ENCODE data around the gene CNOT11.
"Not testable (repeated sequence)": the region's sequence is repeated elsewhere in the genome, so short reads cannot be mapped to it uniquely, and the experiment has no call there.

CNOT11 gene

GRCh38 chr2:101252408-101253012 is at the start of gene CNOT11:
Gene CNOT11 (plus strand): TSS chr2:101252886. CDS start chr2:101252965, 79 bp downstream.
- peak; percentile 91 for DNase-seq

- DNase-seq: no peak
Measured at GRCh38 chr2:101204400-101205115, 48.1 kb upstream of the CNOT11 start.

DNA sequence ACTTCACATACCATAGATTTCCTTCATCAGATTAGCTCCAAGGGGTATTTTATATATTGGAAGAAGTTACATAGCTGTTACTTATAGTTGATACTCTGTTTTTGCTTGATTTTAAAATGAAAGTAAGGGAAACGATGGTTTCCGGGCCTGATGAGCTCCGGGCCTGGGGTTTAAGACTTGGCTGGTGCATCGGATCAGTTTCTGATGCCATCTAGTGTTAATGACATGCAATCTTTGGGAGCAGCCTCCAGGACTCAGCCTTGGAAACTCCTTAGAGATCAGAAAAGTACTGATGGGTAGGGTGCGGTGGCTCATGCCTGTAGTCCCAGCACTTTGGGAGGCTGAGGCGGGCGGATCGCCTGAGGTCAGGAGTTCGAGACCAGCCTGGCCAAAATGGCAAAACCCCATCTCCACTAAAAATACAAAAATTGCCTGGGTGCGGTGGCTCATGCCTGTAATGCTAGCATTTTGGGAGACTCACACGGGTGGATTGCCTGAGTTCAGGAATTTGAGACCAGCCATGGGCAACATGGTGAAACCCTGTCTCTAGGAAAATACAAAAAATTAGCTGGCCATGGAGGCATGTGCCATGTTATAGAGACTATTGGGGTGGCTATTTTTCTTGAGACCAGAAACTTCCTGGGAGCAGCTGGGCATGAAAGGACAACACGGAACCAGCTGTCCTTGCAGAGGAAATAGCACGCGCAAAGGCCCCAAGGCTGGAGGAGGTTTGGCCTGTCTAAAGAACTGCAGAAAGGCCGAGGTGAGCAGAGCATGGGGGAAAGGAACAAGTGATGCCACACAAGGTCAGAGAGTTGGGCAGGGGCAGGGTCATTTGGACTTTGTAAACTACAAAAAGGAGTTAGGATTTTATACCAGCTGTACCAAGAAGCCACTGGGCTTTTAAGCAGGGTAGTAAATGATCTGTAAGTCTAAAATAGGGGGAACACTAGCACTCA is 46.9 kb upstream of the CNOT11 start:
- DNase-seq: peak; percentile 46

- no peak for DNase-seq
Measured at GRCh38 chr2:101208830-101209229, 43.9 kb upstream of the CNOT11 start.

GRCh38 chr2:101219246-101219645 is 33.4 kb upstream of the CNOT11 start:
- DNase-seq: no peak

- not testable (repeated sequence) for DNase-seq
Measured at GRCh38 chr2:101220091-101220490, 32.6 kb upstream of the CNOT11 start.

DNA sequence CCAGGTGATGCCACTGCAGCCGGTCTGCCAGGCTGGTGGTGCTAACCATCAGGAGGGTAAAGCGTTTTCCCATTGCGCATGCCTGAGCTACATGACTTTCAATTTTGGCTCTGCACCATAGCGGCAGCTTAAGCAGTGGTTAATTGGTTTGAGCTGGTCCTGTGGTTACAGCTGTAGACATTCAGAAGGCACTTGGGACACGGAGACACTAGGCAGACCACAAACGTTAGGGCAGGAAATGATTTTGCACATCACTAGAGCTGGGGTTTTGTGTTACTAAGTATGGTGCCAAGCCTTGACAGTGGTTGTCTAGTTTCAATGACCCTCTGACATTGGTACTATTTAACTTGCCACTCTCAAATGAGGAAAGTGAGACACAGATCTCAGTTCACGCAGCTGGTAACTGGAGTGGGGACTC is 28.9 kb upstream of the CNOT11 start:
- DNase-seq: no peak

- DNase-seq: no peak
Measured at GRCh38 chr2:101230541-101231001, 22.1 kb upstream of the CNOT11 start.

DNA sequence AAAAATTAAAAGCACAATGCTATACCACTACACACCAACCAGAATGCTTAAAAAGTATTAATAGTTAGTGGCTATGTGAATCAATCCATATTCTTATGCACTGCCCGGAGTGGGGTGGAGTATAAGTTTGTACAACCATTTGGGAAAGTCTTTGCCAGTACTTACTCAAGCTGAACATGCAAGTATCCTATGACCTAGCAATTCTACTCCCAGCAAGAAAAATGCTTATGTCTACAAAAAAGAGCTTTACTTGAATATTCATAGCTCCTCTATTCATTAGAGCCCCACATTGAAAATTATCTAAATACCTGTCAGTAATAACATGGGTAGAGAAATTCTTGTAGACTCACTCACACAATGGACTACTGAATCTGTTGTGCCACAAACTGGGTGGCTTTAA is 21.4 kb upstream of the CNOT11 start:
- no peak for DNase-seq

DNA sequence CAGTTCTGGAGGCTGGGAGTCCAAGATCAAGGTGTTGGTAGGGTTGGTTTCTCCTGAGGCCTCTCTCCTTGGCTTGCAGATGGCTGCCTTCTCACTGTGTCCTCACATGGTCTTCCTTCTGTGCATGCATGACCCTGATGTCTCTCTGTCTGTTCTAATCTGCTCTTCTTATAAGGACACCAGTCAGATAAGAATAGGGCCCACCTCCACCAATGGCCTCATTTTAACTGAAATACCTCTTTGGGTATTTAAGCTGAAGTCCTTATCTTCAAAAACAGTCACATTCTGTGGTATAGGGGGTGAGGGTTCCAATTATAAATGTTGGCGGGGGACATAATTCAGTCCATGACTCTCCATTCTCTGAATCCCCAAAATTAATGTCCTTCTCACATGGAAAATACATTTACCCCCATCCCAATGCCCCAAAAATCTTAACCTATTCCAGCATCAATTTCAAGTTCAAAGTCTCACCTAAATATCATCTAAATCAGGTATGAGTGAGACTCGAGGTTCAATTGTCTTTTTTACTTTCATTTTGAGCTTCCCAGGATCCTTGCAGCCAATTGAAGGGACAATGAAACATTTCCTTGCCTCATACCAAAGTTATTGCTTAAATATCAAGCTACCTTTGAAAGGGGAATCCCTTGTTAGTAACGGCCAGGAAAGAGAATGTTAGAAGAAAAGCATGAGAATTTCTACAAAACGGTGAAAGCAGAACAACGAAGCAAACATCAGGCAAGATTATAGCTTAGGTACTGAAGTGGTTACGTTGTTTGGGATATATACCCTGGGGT is 20.6 kb upstream of the CNOT11 start:
- no peak for DNase-seq

GRCh38 chr2:101232770-101233169 is 19.9 kb upstream of the CNOT11 start:
- DNase-seq: no peak

- no peak for DNase-seq
Measured at GRCh38 chr2:101234169-101234938, 18.3 kb upstream of the CNOT11 start.

GRCh38 chr2:101235956-101236355 is 16.7 kb upstream of the CNOT11 start:
- not testable (repeated sequence) for DNase-seq

- not testable (repeated sequence) for DNase-seq
Measured at GRCh38 chr2:101237944-101238343, 14.7 kb upstream of the CNOT11 start.

DNA sequence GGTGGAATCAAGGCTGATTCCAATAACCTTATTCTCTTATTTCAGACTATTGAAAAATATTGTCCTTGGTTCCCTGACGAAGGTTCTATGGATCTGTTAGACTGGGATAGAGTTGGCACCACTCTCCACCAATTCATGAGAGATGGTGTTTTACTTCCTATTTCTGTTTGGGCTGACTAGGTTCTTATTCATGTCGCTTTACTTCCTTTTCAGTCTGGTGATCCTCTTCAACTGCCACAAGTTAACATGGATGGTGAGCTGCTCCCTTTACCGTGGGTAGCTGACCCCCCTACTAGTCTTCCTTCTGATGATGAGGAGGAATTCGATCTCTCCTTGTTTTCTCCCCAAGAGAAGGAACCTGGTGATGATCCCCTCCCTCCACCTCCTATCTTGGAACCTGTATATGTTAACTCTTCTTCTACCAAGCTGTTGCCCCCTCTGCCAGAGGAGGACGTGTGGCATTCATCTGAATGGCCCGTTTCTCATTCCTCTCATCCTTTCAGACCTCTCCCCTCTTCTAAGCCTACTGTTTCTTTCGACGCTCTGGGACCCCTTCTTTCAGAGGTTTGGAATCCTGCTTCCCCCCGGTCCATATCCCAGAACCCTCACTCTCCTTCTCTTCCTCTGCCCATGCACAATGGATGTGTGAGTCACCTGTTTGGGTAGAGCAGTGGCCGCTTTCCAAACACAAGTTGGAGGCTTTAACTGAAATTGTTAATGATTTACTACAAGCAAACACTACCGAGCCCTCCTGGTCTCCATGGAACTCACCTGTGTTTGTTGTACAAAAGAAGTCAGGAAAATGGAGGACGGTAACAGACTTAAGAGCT is 13.5 kb upstream of the CNOT11 start:
- DNase-seq: no peak

DNA sequence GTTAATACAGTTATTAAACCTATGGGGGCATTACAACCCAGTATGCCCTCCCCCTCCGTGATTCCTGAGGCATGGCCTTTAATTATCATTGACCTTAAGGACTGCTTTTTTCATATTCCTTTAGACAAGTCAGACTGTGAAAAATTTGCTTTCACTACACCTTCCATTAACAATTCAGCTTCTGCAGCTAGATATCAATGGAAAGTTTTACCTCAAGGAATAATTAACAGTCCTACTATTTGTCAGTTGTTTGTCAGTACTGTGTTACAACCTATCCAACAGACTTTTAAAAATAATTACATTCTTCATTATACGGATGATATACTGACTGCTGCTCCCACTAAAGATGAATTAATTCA is 12.9 kb upstream of the CNOT11 start:
- DNase-seq: not testable (repeated sequence)

- not testable (repeated sequence) for DNase-seq
Measured at GRCh38 chr2:101240694-101241093, 12.0 kb upstream of the CNOT11 start.

DNA sequence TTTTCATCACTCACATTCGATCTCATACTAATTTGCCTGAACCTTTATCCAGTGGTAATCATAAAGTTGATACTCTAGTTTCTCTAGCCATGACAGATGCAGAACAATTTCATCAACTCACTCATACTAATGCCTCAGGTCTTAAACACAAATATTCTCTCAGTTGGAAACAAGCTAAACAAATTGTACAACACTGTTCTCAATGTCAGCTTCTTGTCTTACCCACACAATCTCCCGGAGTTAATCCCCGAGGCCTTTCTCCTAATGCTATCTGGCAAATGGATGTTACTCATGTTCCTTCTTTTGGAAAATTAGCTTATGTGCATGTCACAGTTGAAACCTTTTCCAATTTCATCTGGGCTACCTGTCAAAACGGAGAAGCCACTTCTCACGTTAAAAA is 11.5 kb upstream of the CNOT11 start:
- no peak for DNase-seq

DNA sequence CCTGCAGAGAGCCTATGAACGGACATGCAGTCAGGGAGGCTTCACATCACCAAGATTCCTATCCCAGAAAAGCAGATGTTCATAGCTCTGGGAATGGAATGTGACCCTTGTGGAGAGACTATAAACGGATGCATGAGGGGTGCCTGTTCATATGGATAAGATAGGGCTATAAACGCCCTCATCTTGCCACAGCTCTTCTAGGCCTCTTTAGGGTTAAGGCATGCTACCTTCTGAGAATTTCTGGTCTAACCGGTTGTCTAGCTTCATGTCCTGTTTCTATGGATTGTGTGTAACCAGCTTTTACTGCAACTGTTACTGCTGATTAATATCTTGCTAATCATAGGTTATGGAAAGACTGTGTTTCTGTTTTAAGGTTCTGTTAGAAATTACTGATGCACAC is 8.3 kb upstream of the CNOT11 start:
- DNase-seq: not testable (repeated sequence)

GRCh38 chr2:101244899-101245298 is 7.8 kb upstream of the CNOT11 start:
- DNase-seq: not testable (repeated sequence)

- not testable (repeated sequence) for DNase-seq
Measured at GRCh38 chr2:101245468-101245867, 7.2 kb upstream of the CNOT11 start.
